ENCODE measurements around the gene BCL3. TPM values are rescaled to one million over a fixed set of nuclear protein-coding genes. Genes with fewer than 3 reads are reported as not detected.
"Not testable (repeated sequence)": the region's sequence is repeated elsewhere in the genome, so short reads cannot be mapped to it uniquely, and the experiment has no call there.

BCL3 gene
- total RNA-seq, 4 donors from 2014 or later, result 12.2 to 113 (median 46.2) TPM

GRCh38 chr19:44714597-44715169, 33.8 kb upstream of the BCL3 start:
- DNase-seq (ENCODE audit: low spot score) (no peak), ATAC-seq (ENCODE audit: low FRiP score) (no peak)
- TF ChIP-seq CTCF (IDR thresholded peaks at IDR 0.05), result no peak

GRCh38 chr19:44717603-44718002, 30.9 kb upstream of the BCL3 start:
- TF ChIP-seq CTCF (IDR thresholded peaks at IDR 0.05), result no peak
- DNase-seq (ENCODE audit: low spot score), result no peak
- no peak for ATAC-seq (ENCODE audit: low FRiP score)

- TF ChIP-seq CTCF (IDR thresholded peaks at IDR 0.05), result no peak
- ATAC-seq (ENCODE audit: low FRiP score), result peak; percentile 49
- peak; percentile 40 for DNase-seq (ENCODE audit: low spot score)
These were observed 29.9 kb upstream of the BCL3 start for GRCh38 chr19:44718441-44719261.

DNA sequence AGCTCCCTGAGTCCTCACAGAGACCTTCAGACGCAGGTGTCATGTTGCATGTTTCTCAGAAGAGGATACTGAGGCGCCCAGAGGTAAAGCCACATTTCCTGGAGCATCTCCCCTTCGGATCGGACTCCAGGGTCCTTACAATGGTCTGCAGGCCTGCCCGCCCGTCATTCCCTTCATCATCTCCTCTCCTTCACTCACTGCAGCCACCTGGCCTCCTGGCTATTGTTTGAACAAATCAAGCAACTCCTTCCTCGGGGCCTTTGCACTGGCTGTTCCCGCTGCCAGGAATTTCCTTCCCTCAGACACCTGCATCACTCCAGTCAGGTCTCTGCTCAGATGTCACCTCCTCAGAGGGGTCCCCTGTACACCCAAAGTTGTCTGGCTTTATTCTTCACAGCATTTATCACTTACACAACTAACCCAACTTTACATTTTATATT, 29.2 kb upstream of the BCL3 start:
- TF ChIP-seq CTCF (IDR thresholded peaks at IDR 0.05), result no peak
- DNase-seq (ENCODE audit: low spot score), result no peak
- no peak for ATAC-seq (ENCODE audit: low FRiP score)

- ATAC-seq (ENCODE audit: low FRiP score); DNase-seq (ENCODE audit: low spot score): not testable (repeated sequence)
These were observed 28.1 kb upstream of the BCL3 start for GRCh38 chr19:44720396-44720795.

DNA sequence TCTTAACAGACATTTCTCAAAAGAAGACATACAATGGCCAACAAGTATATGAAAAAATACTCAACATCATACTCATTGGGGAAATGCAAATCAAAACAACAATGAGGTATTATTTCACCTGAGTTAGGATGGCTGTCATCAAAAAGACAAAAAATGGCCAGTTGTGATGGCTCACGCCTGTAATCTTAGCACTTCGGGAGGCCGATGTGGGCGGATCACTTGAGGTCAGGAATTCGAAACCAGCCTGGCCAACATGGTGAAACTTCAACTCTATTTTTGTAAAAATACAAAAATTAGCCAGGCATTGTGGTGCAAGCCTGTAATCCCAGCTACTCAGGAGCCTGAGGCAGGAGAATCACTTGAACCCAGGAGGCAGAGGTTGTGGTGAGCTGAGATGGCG, 27.6 kb upstream of the BCL3 start:
- no peak for TF ChIP-seq CTCF (IDR thresholded peaks at IDR 0.05)
- no peak for ATAC-seq (ENCODE audit: low FRiP score)
- DNase-seq (ENCODE audit: low spot score), result no peak

DNA sequence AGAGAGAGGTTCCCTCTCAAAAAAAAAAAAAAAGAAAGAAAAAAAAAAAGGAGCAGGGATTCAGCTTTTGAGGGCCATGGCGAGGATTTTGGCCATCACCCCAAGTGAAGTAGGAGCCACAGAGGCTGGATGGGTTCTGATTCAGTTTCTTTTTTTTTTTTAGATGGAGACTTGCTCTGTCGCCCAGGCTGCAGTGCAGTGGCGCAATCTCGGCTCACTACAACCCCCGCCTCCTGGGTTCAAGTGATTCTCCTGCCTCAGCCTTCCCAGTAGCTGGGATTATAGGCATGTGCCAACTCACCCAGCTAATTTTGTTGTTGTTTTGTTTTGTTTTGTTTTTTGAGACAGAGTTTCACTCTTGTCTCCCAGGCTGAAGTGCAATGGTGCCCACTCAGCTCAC, 27.1 kb upstream of the BCL3 start:
- ATAC-seq (ENCODE audit: low FRiP score); DNase-seq (ENCODE audit: low spot score): not testable (repeated sequence)
